NT2/D1 (cell line): ENCODE results near the gene SGPL1.

Experiments used
- SUZ12 ChIP-seq: IDR thresholded peaks from 2 replicates; pipeline ENCODE4 v1.6.1; 2011; ENCODE audit not compliant: insufficient read length, insufficient read depth; ENCODE audit errors: extremely low read depth
- YY1 ChIP-seq: IDR thresholded peaks from 2 replicates; pipeline ENCODE4 v1.6.1; 2011; ENCODE audit not compliant: insufficient read length, insufficient read depth

DNA sequence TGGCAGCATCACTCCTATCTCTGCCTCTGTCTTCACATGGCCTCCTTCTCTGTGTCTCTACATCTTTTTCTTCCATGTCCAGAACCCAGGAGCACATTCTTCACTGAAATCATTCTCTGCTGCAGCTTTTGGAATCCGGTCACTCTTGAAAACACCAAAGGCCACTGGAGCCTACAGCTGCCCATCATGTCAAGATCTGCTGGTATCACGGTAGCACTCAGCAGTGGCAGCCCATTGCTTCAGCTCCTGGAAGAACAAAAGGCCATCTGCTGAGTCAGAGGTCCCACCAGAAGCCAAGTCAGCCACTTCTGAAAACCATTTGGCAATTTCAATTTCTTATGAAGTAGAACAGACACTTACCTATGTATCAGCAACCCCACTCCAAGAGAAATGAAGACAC lies 78.7 kb downstream of the SGPL1 start:
- no peak for TF ChIP-seq SUZ12
- no peak for TF ChIP-seq YY1
